HepG2 (cell line): Measurements from ENCODE around the gene LRRC45. TPM values are rescaled to one million over a fixed set of nuclear protein-coding genes. Genes with fewer than 3 reads are reported as not detected.
A peak's percentile ranks its signal among the peaks of the same experiment; 100 is the strongest.

ENCODE experiments used
- AHDC1 ChIP-seq: sonication (generic); formaldehyde crosslinking; IDR thresholded peaks from 2 replicates; pipeline ENCODE4 v1.5.1; 2020; ENCODE audit warnings: mild to moderate bottlenecking, missing genetic modification reagents, borderline replicate concordance
- ATF7-NPFF ChIP-seq: sonication (generic); formaldehyde crosslinking; IDR thresholded peaks from 2 replicates; pipeline ENCODE4 v1.8.1; 2023; ENCODE audit warnings: mild to moderate bottlenecking, low read depth, missing genetic modification reagents, moderate library complexity
- DNMT1 ChIP-seq: sonication (generic); formaldehyde crosslinking; IDR thresholded peaks from 2 replicates; pipeline ENCODE4 v1.5.1; 2020; ENCODE audit warnings: mild to moderate bottlenecking, missing genetic modification reagents
- EP300 ChIP-seq, 3 experiments: sonication (generic) in 1 of 3; formaldehyde crosslinking in 1 of 3; IDR thresholded peaks; 2 replicates each; pipeline versions ENCODE4 v1.5.1 to v1.6.1; 2011 to 2020; ENCODE audit warnings: low read depth in 2 of 3, low read length in 2 of 3, borderline replicate concordance in 1 of 3, improper control_type of control experiment in 1 of 3, mild to moderate bottlenecking in 1 of 3, missing genetic modification reagents in 1 of 3, moderate library complexity in 1 of 3
- NFE2L2 ChIP-seq: fragments of 150-350 bp; IDR thresholded peaks from 2 replicates; pipeline ENCODE4 v1.6.1; 2014; ENCODE audit warnings: low read length
- NR1H2 ChIP-seq: sonication (generic); formaldehyde crosslinking; IDR thresholded peaks from 2 replicates; pipeline ENCODE4 v1.8.1; 2022; ENCODE audit warnings: low read depth, missing genetic modification reagents, borderline replicate concordance
- RORA ChIP-seq: sonication (generic); formaldehyde crosslinking; IDR thresholded peaks from 2 replicates; pipeline ENCODE4 v1.5.0; 2020; ENCODE audit warnings: mild to moderate bottlenecking, missing genetic modification reagents, moderate library complexity
- ZBTB33 ChIP-seq: sonication (generic); formaldehyde crosslinking; IDR thresholded peaks from 2 replicates; pipeline ENCODE4 v1.4.0; 2020; ENCODE audit warnings: missing genetic modification reagents
- ZFP36 ChIP-seq: fragments of 150-350 bp; IDR thresholded peaks from 2 replicates; pipeline ENCODE4 v1.6.1; 2018; ENCODE audit warnings: borderline replicate concordance, low read length, low read depth; ENCODE audit not compliant: partially characterized antibody
- ZFP37 ChIP-seq: sonication (generic); formaldehyde crosslinking; IDR thresholded peaks from 2 replicates; pipeline ENCODE4 v1.4.0; 2020; ENCODE audit warnings: missing genetic modification reagents, borderline replicate concordance
- ZKSCAN5 ChIP-seq: sonication (generic); formaldehyde crosslinking; IDR thresholded peaks from 2 replicates; pipeline ENCODE4 v1.5.1; 2020; ENCODE audit warnings: mild to moderate bottlenecking, missing genetic modification reagents
- ZNF326 ChIP-seq: sonication (generic); formaldehyde crosslinking; IDR thresholded peaks from 2 replicates; pipeline ENCODE4 v1.4.0; 2020; ENCODE audit warnings: missing genetic modification reagents, borderline replicate concordance
- ZNF484 ChIP-seq: sonication (generic); formaldehyde crosslinking; IDR thresholded peaks from 2 replicates; pipeline ENCODE4 v1.5.1; 2020; ENCODE audit warnings: mild to moderate bottlenecking, low read depth, missing genetic modification reagents, borderline replicate concordance
- ZNF619 ChIP-seq: sonication (generic); formaldehyde crosslinking; IDR thresholded peaks from 2 replicates; pipeline ENCODE4 v1.4.0; 2020; ENCODE audit warnings: mild to moderate bottlenecking, missing genetic modification reagents
- ZNF780A ChIP-seq: sonication (generic); formaldehyde crosslinking; IDR thresholded peaks from 2 replicates; pipeline ENCODE4 v1.8.0; 2022; ENCODE audit warnings: mild to moderate bottlenecking, missing genetic modification reagents, moderate library complexity
- ZNF879 ChIP-seq: sonication (generic); formaldehyde crosslinking; IDR thresholded peaks from 2 replicates; pipeline ENCODE4 v1.8.1; 2023; ENCODE audit warnings: missing genetic modification reagents
- ZSCAN21 ChIP-seq: sonication (generic); formaldehyde crosslinking; IDR thresholded peaks from 2 replicates; pipeline ENCODE4 v1.8.0; 2022; ENCODE audit warnings: mild to moderate bottlenecking, missing genetic modification reagents, moderate library complexity, borderline replicate concordance
- ZSCAN5A ChIP-seq: sonication (generic); formaldehyde crosslinking; IDR thresholded peaks from 2 replicates; pipeline ENCODE4 v1.8.0; 2022; ENCODE audit warnings: mild to moderate bottlenecking, missing genetic modification reagents, borderline replicate concordance
- polyA plus RNA-seq, 8 experiments: library from polyadenylated mRNA; depleted of rRNA in 3 of 8; stranded (reverse) in 7 of 8; unstranded in 1 of 8; fragments of >200 nt; fragmentation: Illumina TruSeq in 4 of 8; extraction: Trizol in 4 of 8; gene quantifications; 2 replicates each; pipeline versions ENCODE4 v1.2.1 to v1.2.3, GENCODE V29; 2011 to 2016; ENCODE audit warnings: low read depth in 4 of 8, missing spikeins in 1 of 8, mixed read lengths in 1 of 8; ENCODE audit not compliant: insufficient read depth in 1 of 8
- total RNA-seq, 5 experiments: library from RNA; depleted of rRNA; stranded (reverse); fragments of >200 nt; fragmentation: Illumina TruSeq; extraction: Trizol; gene quantifications; 2 replicates each; pipeline ENCODE4 v1.2.3, GENCODE V29; 2016; ENCODE audit warnings: low read depth in 1 of 5

LRRC45 gene
- total and polyA plus RNA-seq, 2 of the 13 experiments (the other 11 are each of a cell fraction or from before 2014, with no cell fraction given), result 11.6 to 48.1 TPM

- TF ChIP-seq DNMT1 (CRISPR knock-in tag) (peak; percentile 21; the same call in 1 of the 2 replicates), RORA (CRISPR knock-in tag) (no peak), ZBTB33 (CRISPR knock-in tag) (no peak; the same call in 1 of the 2 replicates), EP300 (IDR thresholded peaks at IDR 0.05; ENCODE audit: low read depth in 2 of 2, low read length in 2 of 2) (no peak), EP300 (CRISPR knock-in tag; IDR thresholded peaks at IDR 0.05; ENCODE audit: borderline replicate concordance) (no peak), ZFP37 (CRISPR knock-in tag) (peak; percentile 52; the same call in 1 of the 2 replicates), ZSCAN21 (peak; percentile 63; the same call in 1 of the 2 replicates), ZNF879 (CRISPR knock-in tag) (peak; percentile 84; the same call in 1 of the 2 replicates), ZNF619 (CRISPR knock-in tag) (no peak), NFE2L2 (no peak), ZKSCAN5 (CRISPR knock-in tag) (no peak), ZFP36 (no peak), ZNF780A (CRISPR knock-in tag) (no peak), NR1H2 (CRISPR knock-in tag) (no peak), ATF7-NPFF (CRISPR knock-in tag) (peak; percentile 71; the same call in 1 of the 2 replicates), AHDC1 (CRISPR knock-in tag) (no peak), ZNF326 (CRISPR knock-in tag) (no peak), ZSCAN5A (CRISPR knock-in tag) (no peak), ZNF484 (CRISPR knock-in tag) (no peak)
Measured at GRCh38 chr17:81976332-81977210, 46.5 kb upstream of the LRRC45 start (continued).
